GM18868 (cell line): ENCODE results near the gene IMMP2L.

Experiments
- ATAC-seq: cut with Tn5 transposase; IDR thresholded peaks from one replicate; pipeline ENCODE4 v1.9.1; 2021; ENCODE audit warnings: mild to moderate bottlenecking, moderate library complexity; ENCODE audit not compliant: unreplicated experiment

The IMMP2L gene

DNA sequence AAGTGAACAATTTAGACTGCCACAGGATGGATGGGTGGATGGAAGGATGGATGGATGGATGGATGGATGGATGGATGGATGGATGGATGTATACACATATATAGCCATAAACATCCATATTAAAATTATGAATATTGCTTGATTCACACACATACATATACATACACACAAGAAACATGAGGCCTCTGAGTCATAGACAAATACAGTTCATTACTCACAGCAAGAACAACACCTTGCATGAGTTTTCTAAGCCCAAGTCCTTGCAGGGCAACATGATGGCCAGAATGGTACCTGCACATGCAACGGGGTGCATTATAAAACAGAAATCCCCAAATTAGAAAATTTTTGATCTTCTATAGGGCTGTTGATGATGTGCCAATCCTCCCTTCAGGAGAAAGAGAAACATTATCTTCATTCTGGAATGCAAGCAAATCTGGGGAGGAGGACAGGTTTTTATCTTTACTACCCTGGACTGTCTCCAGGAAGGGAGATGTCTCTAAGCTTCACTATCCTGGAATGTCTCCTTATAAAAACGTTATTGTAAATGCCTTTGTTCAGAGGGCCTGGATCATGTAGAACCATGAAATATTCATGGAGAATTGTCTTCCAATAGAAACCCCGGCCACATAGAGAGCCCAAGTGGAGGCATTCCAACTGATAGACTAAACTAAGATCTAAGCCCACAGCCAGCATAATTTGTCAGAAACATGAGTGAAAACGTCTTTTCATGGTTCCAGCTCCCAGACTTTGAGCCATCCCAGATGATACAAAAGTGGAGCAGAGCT is 709.9 kb downstream of the IMMP2L start:
- no peak for ATAC-seq

DNA sequence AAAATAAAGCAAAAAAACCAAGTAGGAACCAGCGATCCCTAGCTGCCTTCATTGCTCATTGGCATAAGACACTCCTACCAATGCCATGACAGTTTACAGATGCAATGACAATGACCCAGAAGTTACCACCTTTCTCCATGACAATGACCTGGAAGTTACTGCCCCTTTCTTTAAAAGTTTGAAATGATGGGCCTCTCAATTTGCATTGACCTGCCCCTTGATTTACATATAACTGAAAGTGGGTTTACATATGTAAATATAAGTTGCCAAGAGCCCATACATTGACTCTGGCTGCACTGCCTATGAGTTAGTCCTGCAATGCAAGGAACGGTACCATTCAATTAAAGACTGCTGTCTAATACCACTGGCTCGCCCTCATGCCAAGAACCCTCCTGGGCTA is 712.1 kb downstream of the IMMP2L start:
- no peak for ATAC-seq

DNA sequence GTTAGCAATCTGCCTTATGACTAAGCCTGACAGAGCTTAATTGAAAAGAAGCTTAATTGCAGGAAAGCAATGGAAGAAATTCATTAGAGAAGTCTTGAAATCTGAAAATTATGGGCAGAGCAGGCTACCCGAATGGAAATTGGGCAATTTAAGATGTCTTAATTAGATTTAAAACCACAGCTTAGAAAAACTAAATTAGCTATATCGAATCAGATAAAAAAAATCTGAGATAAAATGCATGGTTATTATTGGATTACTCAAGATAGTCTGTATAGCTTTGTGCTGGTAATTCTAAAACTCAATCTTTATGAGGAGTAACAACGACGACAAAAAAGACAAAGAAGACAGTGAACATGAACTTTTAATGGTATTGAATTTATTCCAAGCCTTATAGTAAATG is 719.5 kb downstream of the IMMP2L start:
- ATAC-seq = no peak

DNA sequence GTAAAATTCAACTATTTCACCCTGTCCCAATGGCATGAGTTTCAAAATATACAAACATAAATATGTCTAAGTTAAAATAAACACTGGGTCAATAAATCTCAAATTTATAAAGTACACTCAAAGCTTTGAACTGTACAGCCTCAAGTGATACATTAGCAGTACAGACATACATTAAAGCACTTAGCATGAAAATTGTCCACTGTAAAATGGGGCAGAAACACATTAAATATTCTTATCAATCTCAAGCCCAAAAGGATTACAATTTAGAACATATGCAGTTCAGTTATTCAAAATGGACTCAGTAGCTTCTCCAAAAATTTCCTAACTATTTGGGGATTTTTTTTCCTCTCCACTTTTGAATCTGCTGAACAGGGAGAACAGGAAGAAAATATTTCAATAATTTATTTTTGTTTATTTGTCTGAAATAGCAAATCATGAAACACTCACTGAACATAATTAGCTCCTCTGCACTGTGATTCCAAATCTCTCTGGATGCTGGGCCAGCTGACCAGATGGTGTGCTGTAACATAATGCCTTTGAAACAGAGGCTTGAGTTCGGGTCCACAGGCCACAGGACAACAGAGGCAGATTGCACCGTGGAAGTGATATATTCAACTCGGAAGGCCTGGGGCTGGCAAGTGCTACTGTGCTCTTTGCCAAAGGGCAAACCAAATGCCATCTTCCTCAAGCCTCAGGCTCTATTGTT is 720.3 kb downstream of the IMMP2L start:
- no peak for ATAC-seq

DNA sequence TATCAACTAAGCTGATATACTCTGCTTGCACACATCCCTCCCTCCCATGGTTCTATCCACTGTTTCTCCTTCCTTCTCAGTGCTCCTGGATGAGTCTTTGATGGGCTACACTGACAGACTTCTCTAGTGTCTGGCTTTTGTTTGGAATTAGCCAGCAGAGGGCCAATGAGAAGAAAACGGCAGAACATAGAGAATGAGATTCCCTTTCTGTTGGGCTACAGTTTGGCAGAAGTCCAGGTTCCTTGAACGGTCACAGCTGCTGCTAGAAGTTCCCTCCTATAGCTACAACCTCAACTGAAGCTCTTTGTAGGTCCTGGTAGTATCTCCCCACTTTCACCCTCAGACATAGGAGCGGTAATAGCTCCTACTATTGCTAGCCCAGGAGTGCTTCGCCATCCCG is 722.4 kb downstream of the IMMP2L start:
- no peak for ATAC-seq

DNA sequence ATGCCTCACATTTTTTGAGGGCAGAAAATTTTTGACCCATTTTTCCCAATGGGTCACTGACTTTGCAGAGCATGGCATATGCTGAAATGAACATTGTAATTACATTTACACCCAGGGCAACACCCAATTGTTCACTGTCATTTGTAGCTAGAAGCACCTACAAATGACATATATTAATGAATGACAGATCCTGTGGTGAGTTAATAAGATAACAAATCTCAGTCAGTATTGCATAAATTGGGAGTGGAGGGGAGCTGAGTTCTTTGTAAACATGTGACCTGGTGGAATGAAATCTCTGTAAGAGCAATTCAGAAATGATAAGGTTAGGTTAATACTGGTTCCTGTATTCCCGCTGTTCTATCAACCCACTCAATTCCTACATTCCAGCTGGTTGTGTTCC is 726.4 kb downstream of the IMMP2L start:
- ATAC-seq = no peak

DNA sequence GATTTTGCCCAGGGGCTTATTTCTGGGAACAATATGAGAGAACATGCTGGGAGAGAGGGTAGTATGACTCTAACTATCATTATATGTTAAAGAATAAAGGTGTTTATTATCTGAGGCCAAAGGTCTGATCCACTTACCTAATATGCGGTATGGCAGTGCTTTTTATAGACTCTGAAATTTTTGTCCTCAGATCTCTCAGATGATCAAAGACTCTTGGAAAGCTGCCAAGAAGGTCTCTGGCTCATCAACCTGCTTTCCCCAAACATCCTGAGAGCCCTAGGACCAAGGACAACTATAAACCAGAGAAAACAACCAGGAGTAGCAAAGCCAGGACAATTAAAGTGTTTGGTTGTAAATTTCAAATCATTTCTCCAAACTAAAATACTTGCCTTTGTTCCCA is 727.1 kb downstream of the IMMP2L start:
- no peak for ATAC-seq

DNA sequence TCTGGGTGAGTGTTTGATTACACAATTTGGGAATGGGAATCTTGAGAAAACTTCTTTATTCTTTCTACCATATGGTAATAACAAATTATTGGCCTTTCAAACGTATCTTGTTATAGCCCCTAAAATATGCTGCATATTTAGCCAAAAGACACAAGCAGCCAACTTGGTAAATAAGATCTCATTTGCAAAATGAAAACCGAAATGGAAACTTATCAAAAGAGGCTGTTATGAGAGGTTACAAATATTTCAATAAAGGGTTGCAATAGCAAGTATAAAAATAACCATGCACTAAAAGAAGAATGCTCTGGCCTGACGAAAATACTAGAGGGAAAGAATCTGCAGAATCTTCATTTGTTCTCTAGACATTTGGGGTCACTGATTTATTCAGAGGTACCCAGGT is 730.9 kb downstream of the IMMP2L start:
- ATAC-seq = no peak

DNA sequence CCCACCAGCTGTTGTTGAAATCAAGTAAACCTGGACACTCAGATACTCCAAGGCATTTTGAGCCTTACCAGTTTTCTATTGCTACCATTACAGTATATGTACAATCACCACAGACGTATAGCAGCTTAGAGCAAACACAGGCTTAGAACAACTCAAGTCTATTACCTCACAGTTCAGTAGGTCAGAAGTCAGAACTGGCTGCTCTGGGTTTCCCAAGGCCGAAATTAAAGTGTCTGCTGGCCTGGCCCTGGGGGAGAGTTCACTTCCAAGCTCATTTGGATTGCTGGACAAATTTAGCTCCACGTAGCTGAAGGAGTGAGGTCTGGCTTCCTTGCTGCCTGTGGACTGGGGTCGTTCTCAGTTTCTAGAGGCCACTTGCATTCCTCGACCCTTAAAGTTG is 731.5 kb downstream of the IMMP2L start:
- ATAC-seq = no peak

DNA sequence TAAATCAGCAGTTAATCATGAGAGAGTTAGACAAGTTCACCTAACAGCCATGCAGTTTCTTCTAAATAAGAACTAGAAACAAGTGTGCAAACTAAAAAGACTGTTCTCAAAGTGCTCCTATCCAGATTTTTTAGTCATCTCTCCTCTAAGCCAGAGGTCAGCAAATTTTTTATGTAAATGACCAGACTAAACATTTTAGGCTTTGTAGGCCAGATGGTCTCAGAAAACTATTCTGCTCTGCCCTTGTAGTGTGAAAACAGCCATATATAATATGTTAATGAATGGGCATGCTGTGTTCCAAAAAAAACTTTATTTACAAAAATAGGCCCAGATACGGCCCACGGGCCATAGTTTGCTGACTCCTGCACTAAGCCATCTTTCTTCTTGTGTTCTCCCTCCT is 734.4 kb downstream of the IMMP2L start:
- ATAC-seq = no peak

DNA sequence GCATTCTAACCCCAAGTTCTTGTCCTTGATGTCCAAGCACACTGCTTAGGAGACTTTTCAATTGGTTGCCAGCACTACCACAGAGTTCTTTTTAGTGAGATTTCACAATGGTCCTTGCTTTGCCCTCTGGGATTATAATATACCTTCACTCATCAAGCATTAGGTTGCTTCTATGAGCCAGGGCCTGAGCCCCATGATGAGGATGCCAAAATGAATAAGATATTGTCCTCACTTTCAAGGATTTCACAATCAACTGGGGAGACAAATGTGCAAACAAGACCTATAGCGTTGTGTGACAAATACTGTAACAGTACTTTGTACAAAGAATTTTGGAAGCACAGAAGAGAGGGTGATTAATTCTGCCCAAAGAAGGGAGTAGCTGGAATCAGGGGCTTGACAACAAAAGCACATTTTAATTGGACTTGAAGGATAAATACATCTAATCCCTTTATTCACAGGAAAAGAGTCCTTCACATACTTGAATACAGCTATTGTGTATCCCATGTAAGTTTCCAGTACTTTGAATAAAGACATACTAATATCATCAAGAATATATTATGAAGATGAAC is 734.9 kb downstream of the IMMP2L start:
- ATAC-seq = no peak

DNA sequence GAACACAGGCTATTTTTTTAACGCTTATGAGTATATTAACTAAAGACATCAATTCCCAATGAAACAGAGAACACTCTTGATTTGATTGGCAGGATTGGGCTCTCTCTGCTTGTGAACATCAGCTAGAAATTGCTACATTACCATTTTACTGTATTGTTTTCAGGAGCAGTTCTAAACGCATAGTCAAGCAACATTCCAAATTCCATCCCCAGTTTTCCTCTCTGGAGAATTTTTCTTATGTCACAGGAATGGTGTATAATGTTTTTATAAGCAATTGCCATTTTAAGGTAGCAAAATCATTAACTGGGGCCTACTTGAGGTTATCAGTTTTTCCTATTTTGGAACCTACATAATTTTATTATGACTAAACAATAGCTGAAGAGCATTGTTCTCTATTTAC is 748.3 kb downstream of the IMMP2L start:
- ATAC-seq = no peak

DNA sequence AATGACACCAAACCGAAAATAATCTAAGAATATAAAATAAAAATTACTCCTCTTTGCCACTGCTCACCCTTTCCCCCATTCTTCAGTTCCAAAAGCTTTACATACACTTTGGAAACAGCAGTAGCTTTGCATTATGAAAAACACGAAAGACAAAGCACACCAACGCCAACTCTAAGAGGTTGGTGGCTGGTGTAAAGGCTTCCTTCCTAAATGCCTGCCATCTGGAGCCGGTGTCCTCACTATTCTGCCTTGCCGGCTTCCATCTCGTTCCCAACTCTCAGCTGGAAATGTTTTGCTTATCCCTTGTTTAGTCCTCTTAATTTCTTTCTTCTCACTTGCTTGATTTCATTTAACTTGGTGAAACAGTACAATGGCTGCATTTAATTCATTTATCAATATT is 752.5 kb downstream of the IMMP2L start:
- ATAC-seq = no peak

DNA sequence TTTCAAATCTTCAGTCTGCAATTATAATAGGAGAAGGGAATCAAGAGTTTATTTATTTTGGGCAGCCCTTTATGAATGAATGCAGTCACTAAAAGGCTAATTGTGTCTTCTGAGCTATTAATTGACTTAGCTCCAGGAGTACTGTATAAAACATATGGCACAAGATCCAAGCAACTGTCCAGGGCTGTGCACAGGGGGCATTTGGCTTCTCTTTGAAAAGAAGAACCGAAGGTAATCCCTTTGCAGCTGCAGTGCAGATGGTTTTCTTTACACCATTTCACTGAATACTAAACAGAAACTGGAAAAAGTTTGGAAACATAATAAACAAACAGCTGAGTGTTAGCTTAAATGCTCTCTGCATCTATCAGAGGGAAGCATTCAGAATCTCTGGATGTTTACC is 753.9 kb downstream of the IMMP2L start:
- no peak for ATAC-seq

DNA sequence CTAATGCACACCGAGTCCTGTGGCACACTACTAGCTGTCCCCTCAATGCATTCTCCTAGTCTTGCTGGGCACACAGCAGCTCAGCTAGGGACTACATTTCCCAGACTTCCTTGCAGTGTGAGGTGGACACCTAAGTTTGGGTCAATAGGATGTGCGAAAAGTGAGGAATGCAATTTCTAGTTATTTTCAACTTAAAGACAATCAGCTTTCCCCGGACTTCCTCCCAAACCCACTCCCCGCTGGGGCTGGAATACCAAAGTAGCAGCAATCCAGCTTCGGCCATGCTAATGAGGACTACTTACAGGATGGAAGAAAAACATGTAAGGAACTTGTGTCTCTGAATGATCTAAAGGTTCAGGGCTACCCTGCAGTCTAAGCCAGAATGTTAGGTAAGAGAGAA is 757.8 kb downstream of the IMMP2L start:
- no peak for ATAC-seq

DNA sequence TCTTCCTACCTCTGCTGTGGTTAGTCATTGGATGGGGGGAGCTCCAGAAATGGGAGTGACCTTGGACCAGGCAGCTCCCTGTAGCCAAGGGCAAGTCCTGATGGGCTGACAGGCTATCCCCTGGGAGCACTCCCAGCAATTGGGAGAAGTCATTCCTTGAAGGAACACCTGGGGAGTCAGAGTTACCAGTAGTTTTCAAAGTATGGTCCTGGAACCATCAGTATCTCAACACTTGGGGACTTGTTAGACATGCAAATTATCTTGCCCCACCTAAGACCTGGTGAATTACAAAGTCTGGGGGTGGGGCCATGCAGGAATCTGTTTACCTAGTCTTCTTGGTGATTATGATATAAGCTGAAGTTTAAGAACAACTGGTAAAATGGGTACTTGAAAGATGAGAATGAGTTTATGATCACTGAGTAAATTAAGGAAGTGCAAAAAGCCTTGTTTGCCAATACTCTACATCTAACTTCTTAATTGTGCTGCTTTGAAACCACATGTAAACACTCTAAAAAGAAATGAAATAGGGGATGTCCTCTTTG is 758.6 kb downstream of the IMMP2L start:
- ATAC-seq = no peak

DNA sequence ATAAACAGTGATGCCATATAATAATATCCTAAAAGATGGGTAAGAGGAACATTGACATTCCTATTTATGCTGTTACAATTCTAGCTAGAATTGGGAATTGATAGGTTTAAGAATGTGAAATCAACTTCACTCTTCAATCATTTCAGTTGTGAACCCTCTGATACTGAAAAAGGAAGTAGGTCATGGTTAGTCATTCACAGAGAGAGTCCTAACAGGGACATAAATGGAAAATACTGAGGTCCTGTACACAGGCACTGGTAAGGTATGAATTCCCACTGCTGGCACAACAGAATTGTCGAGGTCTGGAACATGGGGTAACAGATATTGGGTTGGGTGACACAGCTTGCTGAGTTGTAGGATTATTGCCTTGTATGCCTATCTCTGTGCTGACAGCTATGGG is 760.8 kb downstream of the IMMP2L start:
- peak; percentile 64 for ATAC-seq

DNA sequence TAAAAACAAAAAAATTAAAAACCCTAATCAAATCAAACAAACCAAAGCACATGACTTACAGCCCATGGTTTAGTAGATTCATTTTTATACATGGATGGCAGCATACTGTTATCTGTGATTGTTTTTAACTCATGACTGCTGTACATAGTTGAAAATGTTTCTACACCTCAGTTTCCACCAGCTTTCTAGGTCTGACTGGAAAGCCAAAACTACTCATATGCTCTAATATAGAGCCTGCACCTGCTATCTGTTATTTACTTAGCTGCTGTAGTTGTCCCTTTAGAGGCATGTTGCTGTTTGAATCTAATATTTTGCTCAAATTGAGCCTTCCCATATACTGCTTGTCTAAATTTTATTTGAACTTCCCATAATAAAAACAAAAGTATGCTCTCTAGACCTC is 761.3 kb downstream of the IMMP2L start:
- ATAC-seq = peak; percentile 54

DNA sequence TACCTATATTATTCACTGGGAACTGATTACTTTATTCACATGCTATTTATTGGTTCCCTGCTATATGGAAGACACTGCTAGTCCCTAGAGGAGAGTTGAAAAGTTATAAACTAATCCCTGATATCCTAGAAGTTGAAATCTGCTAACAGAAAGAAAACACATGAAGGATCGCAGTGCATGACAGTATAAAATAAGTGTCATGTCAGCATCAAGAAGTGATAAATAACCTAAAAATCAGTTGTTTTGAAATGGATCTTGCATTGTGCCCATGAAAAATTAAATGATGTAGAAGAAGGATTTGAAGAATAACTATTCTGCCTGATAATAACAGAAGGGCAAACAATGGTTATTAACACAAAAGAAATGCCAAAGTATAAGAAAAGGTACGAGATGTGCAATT is 764.6 kb downstream of the IMMP2L start:
- no peak for ATAC-seq

DNA sequence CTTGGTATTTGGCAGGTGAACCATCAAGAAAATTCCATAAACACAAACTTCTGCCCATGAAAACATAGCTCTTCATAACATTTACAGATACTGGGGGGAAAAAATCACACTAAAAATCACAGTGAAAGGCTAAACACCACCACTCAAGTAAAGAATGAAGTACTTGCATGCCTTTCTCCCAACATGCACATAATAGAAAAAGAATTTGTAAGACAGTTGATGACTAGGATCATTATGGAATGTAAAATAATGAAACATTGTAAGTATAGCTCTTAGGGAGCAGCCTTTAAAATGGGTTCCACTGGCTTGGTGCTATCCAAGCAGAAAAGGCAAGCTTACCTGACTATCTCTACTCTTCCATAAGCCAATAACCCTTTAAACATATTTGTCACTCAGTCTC is 771.3 kb downstream of the IMMP2L start:
- no peak for ATAC-seq

DNA sequence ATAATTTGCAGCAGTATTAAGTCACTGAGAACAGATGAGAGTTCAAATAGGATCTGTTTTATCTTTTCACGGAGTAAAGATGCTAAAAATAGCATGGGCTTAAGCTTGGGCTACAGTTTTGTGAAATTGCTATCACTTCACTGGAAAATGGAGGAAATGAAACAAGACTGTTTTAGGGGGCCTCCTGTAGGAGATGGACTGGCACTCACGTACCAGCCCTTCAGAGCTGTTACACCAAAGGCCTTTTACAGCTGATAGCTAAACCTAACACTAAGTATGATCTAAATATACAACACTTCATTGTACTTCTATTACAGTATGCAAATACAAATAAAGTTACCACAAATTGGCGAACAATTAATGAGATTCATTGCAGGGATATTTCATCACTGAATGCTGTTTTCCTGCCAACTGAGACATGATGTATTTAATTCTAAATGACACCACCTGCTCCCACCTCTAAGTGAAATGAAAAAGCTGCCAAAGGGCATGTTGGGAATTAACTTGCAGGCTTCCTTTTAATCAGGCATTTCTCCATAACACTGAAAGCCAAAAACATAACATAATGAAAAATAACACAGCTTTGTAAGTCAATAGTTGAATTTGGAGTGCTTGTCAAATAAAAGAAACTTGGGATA is 775.8 kb downstream of the IMMP2L start:
- no peak for ATAC-seq

DNA sequence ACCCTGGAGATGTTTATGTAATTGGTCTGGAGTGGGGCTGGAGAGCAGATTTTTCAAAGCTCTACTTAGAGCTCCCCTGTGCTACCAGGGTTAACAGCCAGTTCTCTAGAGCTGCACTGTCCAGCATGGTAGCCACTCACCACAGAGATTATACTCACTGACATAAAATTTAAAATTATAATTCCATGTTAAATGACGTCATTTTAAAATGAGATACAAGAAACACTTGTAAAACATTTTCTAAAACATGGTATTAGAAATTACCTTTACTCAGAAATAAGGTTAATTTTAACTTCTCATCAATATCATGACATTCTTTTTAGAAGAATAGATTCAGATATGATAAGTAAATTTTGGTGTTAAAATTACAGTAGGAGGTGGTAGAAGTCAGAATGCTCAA is 777.5 kb downstream of the IMMP2L start:
- ATAC-seq = no peak
